Body of pancreas (tissue), 4 donors: ENCODE measurements around the gene MNT. TPM values are rescaled to one million over a fixed set of nuclear protein-coding genes. Genes with fewer than 3 reads are reported as not detected.

Experiments
- ATAC-seq: fragments of 150-250 bp; one replicate; pipeline ENCODE4 v1.9.1; 2016
- DNase-seq, 4 donors: peaks; one replicate each; pipeline ENCODE4 v3.0.0-alpha.2; 2019
- H3K27ac ChIP-seq, 4 donors: fragments of 200-600 bp; sonication (generic); 1 replicate in 3 of 4; 2 replicates in 1 of 4; pipeline versions ENCODE4 v1.5.1 to v1.6.1; 2016 to 2019; ENCODE audit warnings: mild to moderate bottlenecking in 1 of 4, mixed read lengths in 1 of 4, moderate library complexity in 1 of 4
- H3K27me3 ChIP-seq, 2 donors: fragments of 200-600 bp; sonication (generic); one replicate each; pipeline ENCODE4 v1.6.0; 2016; ENCODE audit warnings: mild to moderate bottlenecking in 1 of 2
- H3K36me3 ChIP-seq, 2 donors: fragments of 200-600 bp; sonication (generic); replicated peaks in 1 of 2; 2 replicates each; pipeline ENCODE4 v1.5.1; 2016; ENCODE audit warnings: low read depth in 2 of 2; ENCODE audit not compliant: insufficient read depth in 1 of 2
- H3K4me1 ChIP-seq: fragments of 200-600 bp; sonication (generic); one replicate; pipeline ENCODE4 v1.6.0; 2016
- H3K4me3 ChIP-seq, 2 donors: fragments of 200-600 bp; sonication (generic); 1 replicate in 1 of 2; 2 replicates in 1 of 2; pipeline ENCODE4 v1.5.1; 2016 to 2019
- H3K9me3 ChIP-seq, 3 donors: fragments of 200-600 bp; sonication (generic); 1 replicate in 2 of 3; 2 replicates in 1 of 3; pipeline ENCODE4 v1.5.1; 2016
- CTCF ChIP-seq, 7 experiments: fragments of 450-650 bp in 4 of 7; fragments of 200-600 bp in 3 of 7; sonication (generic) in 3 of 7; IDR thresholded peaks; one replicate each; pipeline ENCODE4 v1.5.1; 2016 to 2019; ENCODE audit warnings: antibody characterized with exemption in 7 of 7
- POLR2A ChIP-seq, 3 donors: fragments of 450-650 bp; IDR thresholded peaks; one replicate each; pipeline ENCODE4 v1.6.1; 2016; ENCODE audit warnings: antibody characterized with exemption in 3 of 3, mild to moderate bottlenecking in 2 of 3
- WGBS, 2 donors: methylation state at CpG; one replicate each; pipeline ENCODE4 v1.1.5; 2017; 5-methylcytosine and 5-hydroxymethylcytosine counted together
- intact Hi-C: fragments of 100-400 bp; cut with DNase I; formaldehyde crosslinking; loops from one replicate; pipeline ENCODE4 v1.15.1; 2023
- total RNA-seq, 2 donors: library from RNA; depleted of rRNA; stranded (reverse); fragments of >200 nt; gene quantifications; one replicate each; pipeline ENCODE4 v1.1.0, GENCODE V29; 2016

Gene MNT
- total RNA-seq, 2 donors from 2014 or later = 5.4 to 12.2 TPM

- H3K36me3 ChIP-seq = peaks cover 0 to 6% of the 10 kb centered on the region in 2 donors
- TF ChIP-seq POLR2A (IDR thresholded peaks at IDR 0.05) (no peak), CTCF (IDR thresholded peaks at IDR 0.05) (no peak)
- H3K27ac ChIP-seq = peak overlapping the region; percentile 86 to 99 (median 96)
- H3K27me3 ChIP-seq = no peaks in the 10 kb centered on the region
- no peak overlapping the region for H3K4me3 ChIP-seq
- WGBS, 2 donors = 64 to 82% methylated on average over 18 of the region's 18 CpGs
- intact Hi-C loops = no loop called here
- ATAC-seq (no peak), DNase-seq (no peak)
- H3K4me1 ChIP-seq = peaks cover 53% of the 10 kb centered on the region
- H3K9me3 ChIP-seq = no peaks in the 10 kb centered on the region
These were observed 9.1 kb downstream of the MNT start for GRCh38 chr17:2391597-2392251.

- peak overlapping the region in 1 of 4 donors; percentile 3 for H3K27ac ChIP-seq
- DNase-seq (no peak), ATAC-seq (no peak)
- H3K36me3 ChIP-seq = peaks cover 0 to 7% of the 10 kb centered on the region in 2 donors
- peaks cover 39% of the 10 kb centered on the region for H3K4me1 ChIP-seq
- 77 to 81% methylated on average over 12 of the region's 12 CpGs for WGBS, 2 donors
- TF ChIP-seq POLR2A (IDR thresholded peaks at IDR 0.05) (no peak), CTCF (IDR thresholded peaks at IDR 0.05) (no peak)
- no peaks in the 10 kb centered on the region for H3K9me3 ChIP-seq
- intact Hi-C loops = no loop called here
- H3K27me3 ChIP-seq = no peaks in the 10 kb centered on the region
- no peak overlapping the region for H3K4me3 ChIP-seq
These were observed 10.5 kb downstream of the MNT start for GRCh38 chr17:2390199-2390836.

GRCh38 chr17:2388683-2389055, 12.2 kb downstream of the MNT start:
- 58 to 63% methylated on average over 15 of the region's 15 CpGs for WGBS, 2 donors
- Histone ChIP-seq H3K27ac (peak overlapping the region; percentile 13 to 48 (median 22)), H3K27me3 (no peaks in the 10 kb centered on the region), H3K9me3 (no peaks in the 10 kb centered on the region), H3K4me3 (no peak overlapping the region), H3K4me1 (peaks cover 25% of the 10 kb centered on the region), H3K36me3 (peaks cover 0 to 7% of the 10 kb centered on the region in 2 donors)
- no peak for TF ChIP-seq POLR2A (IDR thresholded peaks at IDR 0.05)
- peak in 4 of 7 experiments; percentile 23 to 32 (median 26) for TF ChIP-seq CTCF (IDR thresholded peaks at IDR 0.05)
- ATAC-seq (no peak), DNase-seq (peak in 3 of 4 donors; percentile 64 to 84 (median 75))
- intact Hi-C loops = no loop called here

- no peak for ATAC-seq
- peak overlapping the region in 2 of 4 donors; percentile 21 to 48 for H3K27ac ChIP-seq
- no peaks in the 10 kb centered on the region for H3K9me3 ChIP-seq
- H3K4me3 ChIP-seq = no peak overlapping the region
- H3K27me3 ChIP-seq = no peaks in the 10 kb centered on the region
- intact Hi-C loops = no loop called here
- no peak for TF ChIP-seq CTCF (IDR thresholded peaks at IDR 0.05)
- no peak for TF ChIP-seq POLR2A (IDR thresholded peaks at IDR 0.05)
- peaks cover 25% of the 10 kb centered on the region for H3K4me1 ChIP-seq
- DNase-seq = no peak
- 92 to 94% methylated on average over 21 of the region's 21 CpGs for WGBS, 2 donors
- peaks cover 0 to 7% of the 10 kb centered on the region in 2 donors for H3K36me3 ChIP-seq
These were observed 12.7 kb downstream of the MNT start for GRCh38 chr17:2388020-2388682.
